HepG2 (cell line): ENCODE results near the gene ZNF223. TPM values are rescaled to one million over a fixed set of nuclear protein-coding genes. Genes with fewer than 3 reads are reported as not detected.
A peak's percentile ranks its signal among the peaks of the same experiment; 100 is the strongest.

Experiments used
- KIAA2018 ChIP-seq: sonication (generic); formaldehyde crosslinking; IDR thresholded peaks from 2 replicates; pipeline ENCODE4 v1.5.0; 2020; ENCODE audit warnings: mild to moderate bottlenecking, missing genetic modification reagents, borderline replicate concordance
- NFE2L2 ChIP-seq: fragments of 150-350 bp; IDR thresholded peaks from 2 replicates; pipeline ENCODE4 v1.6.1; 2014; ENCODE audit warnings: low read length
- TOE1 ChIP-seq: sonication (generic); formaldehyde crosslinking; IDR thresholded peaks from 2 replicates; pipeline ENCODE4 v1.4.0; 2020; ENCODE audit warnings: mild to moderate bottlenecking, missing genetic modification reagents
- ZBTB3 ChIP-seq: sonication (generic); formaldehyde crosslinking; IDR thresholded peaks from 2 replicates; pipeline ENCODE4 v1.4.0; 2020; ENCODE audit warnings: low read depth, mild to moderate bottlenecking, moderate library complexity, missing genetic modification reagents, borderline replicate concordance
- ZIK1 ChIP-seq: sonication (generic); formaldehyde crosslinking; IDR thresholded peaks from 2 replicates; pipeline ENCODE4 v1.5.0; 2020; ENCODE audit warnings: mild to moderate bottlenecking, low read depth, missing genetic modification reagents, borderline replicate concordance
- ZNF264 ChIP-seq: sonication (generic); formaldehyde crosslinking; IDR thresholded peaks from 2 replicates; pipeline ENCODE4 v1.4.0; 2020; ENCODE audit warnings: missing genetic modification reagents
- ZNF580 ChIP-seq: IDR thresholded peaks from 2 replicates; pipeline ENCODE4 v1.6.1; 2016; ENCODE audit warnings: low read depth, borderline replicate concordance
- ZNF776 ChIP-seq: sonication (generic); formaldehyde crosslinking; IDR thresholded peaks from 2 replicates; pipeline ENCODE4 v1.4.0; 2020; ENCODE audit warnings: mild to moderate bottlenecking, missing genetic modification reagents
- polyA plus RNA-seq, 8 experiments: library from polyadenylated mRNA; depleted of rRNA in 3 of 8; stranded (reverse) in 7 of 8; unstranded in 1 of 8; fragments of >200 nt; fragmentation: Illumina TruSeq in 4 of 8; extraction: Trizol in 4 of 8; gene quantifications; 2 replicates each; pipeline versions ENCODE4 v1.2.1 to v1.2.3, GENCODE V29; 2011 to 2016; ENCODE audit warnings: low read depth in 4 of 8, missing spikeins in 1 of 8, mixed read lengths in 1 of 8; ENCODE audit not compliant: insufficient read depth in 1 of 8
- total RNA-seq, 5 experiments: library from RNA; depleted of rRNA; stranded (reverse); fragments of >200 nt; fragmentation: Illumina TruSeq; extraction: Trizol; gene quantifications; 2 replicates each; pipeline ENCODE4 v1.2.3, GENCODE V29; 2016; ENCODE audit warnings: low read depth in 1 of 5
- TF ChIP-seq, protein P1 (sequence below): sonication (generic); formaldehyde crosslinking; IDR thresholded peaks from 2 replicates; pipeline ENCODE4 v1.4.0; 2020; ENCODE audit warnings: missing genetic modification reagents, mild to moderate bottlenecking, borderline replicate concordance
- TF ChIP-seq, protein P2 (sequence below): sonication (generic); formaldehyde crosslinking; IDR thresholded peaks from 2 replicates; pipeline ENCODE4 v1.5.0; 2020; ENCODE audit warnings: mild to moderate bottlenecking, missing genetic modification reagents

Gene ZNF223
- total and polyA plus RNA-seq, 2 of the 13 experiments (the other 11 are each of a cell fraction or from before 2014, with no cell fraction given) = 2.0 to 4.8 TPM

- TF ChIP-seq KIAA2018 (CRISPR knock-in tag) = no peak
- TF ChIP-seq ZNF776 (CRISPR knock-in tag) = no peak
- no peak for TF ChIP-seq ZBTB3 (CRISPR knock-in tag)
- TF ChIP-seq, protein P1, sequence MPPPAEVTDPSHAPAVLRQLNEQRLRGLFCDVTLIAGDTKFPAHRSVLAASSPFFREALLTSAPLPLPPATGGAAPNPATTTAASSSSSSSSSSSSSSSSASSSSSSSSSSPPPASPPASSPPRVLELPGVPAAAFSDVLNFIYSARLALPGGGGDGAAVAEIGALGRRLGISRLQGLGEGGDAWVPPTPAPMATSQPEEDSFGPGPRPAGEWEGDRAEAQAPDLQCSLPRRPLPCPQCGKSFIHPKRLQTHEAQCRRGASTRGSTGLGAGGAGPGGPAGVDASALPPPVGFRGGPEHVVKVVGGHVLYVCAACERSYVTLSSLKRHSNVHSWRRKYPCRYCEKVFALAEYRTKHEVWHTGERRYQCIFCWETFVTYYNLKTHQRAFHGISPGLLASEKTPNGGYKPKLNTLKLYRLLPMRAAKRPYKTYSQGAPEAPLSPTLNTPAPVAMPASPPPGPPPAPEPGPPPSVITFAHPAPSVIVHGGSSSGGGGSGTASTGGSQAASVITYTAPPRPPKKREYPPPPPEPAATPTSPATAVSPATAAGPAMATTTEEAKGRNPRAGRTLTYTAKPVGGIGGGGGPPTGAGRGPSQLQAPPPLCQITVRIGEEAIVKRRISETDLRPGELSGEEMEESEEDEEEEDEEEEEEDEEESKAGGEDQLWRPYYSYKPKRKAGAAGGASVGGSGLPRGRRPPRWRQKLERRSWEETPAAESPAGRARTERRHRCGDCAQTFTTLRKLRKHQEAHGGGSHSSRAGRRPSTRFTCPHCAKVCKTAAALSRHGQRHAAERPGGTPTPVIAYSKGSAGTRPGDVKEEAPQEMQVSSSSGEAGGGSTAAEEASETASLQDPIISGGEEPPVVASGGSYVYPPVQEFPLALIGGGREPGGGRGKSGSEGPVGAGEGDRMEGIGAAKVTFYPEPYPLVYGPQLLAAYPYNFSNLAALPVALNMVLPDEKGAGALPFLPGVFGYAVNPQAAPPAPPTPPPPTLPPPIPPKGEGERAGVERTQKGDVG (CRISPR knock-in tag) = no peak
- TF ChIP-seq ZNF264 (CRISPR knock-in tag) = no peak
- no peak for TF ChIP-seq ZIK1
- peak; percentile 26; the same call in 1 of the 2 replicates for TF ChIP-seq ZNF580 (CRISPR knock-in tag)
- TF ChIP-seq TOE1 (CRISPR knock-in tag) = no peak
- TF ChIP-seq, protein P2, sequence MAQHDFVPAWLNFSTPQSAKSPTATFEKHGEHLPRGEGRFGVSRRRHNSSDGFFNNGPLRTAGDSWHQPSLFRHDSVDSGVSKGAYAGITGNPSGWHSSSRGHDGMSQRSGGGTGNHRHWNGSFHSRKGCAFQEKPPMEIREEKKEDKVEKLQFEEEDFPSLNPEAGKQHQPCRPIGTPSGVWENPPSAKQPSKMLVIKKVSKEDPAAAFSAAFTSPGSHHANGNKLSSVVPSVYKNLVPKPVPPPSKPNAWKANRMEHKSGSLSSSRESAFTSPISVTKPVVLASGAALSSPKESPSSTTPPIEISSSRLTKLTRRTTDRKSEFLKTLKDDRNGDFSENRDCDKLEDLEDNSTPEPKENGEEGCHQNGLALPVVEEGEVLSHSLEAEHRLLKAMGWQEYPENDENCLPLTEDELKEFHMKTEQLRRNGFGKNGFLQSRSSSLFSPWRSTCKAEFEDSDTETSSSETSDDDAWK (CRISPR knock-in tag) = no peak
- peak; percentile 4; the same call in 1 of the 2 replicates for TF ChIP-seq NFE2L2
Measured at GRCh38 chr19:44025217-44025936, 26.5 kb upstream of the ZNF223 start, which contains the start of gene ZNF222 (continued).
